GM19372 (cell line): ENCODE measurements around the gene TMEM187.

Source experiments
- ATAC-seq: cut with Tn5 transposase; IDR thresholded peaks from one replicate; pipeline ENCODE4 v1.9.1; 2021; ENCODE audit warnings: mild to moderate bottlenecking, low read depth, moderate library complexity; ENCODE audit not compliant: unreplicated experiment

The TMEM187 gene

GRCh38 chrX:153953892-153954557 lies 18.5 kb upstream of the TMEM187 start:
- ATAC-seq = no peak

- ATAC-seq = no peak
Observed at GRCh38 chrX:153954558-153955227, 17.9 kb upstream of the TMEM187 start.

- no peak for ATAC-seq
Observed at GRCh38 chrX:153955228-153955732, 17.3 kb upstream of the TMEM187 start.

GRCh38 chrX:153956044-153956907 lies 16.3 kb upstream of the TMEM187 start:
- ATAC-seq = no peak

GRCh38 chrX:153957224-153957623 lies 15.3 kb upstream of the TMEM187 start:
- ATAC-seq = no peak

GRCh38 chrX:153958605-153959004 lies 13.9 kb upstream of the TMEM187 start:
- ATAC-seq = no peak

GRCh38 chrX:153959649-153960048 lies 12.9 kb upstream of the TMEM187 start:
- no peak for ATAC-seq

- no peak for ATAC-seq
Observed at GRCh38 chrX:153960077-153960476, 12.5 kb upstream of the TMEM187 start.

GRCh38 chrX:153960786-153961185 lies 11.8 kb upstream of the TMEM187 start:
- ATAC-seq = no peak

- ATAC-seq = no peak
Observed at GRCh38 chrX:153961292-153961691, 11.3 kb upstream of the TMEM187 start.

GRCh38 chrX:153963546-153963945 lies 9.0 kb upstream of the TMEM187 start:
- no peak for ATAC-seq

GRCh38 chrX:153964105-153964504 lies 8.4 kb upstream of the TMEM187 start:
- ATAC-seq = no peak

GRCh38 chrX:153965406-153965805 lies 7.1 kb upstream of the TMEM187 start:
- no peak for ATAC-seq

- ATAC-seq = no peak
Observed at GRCh38 chrX:153966283-153966688, 6.3 kb upstream of the TMEM187 start.

GRCh38 chrX:153966841-153967535 lies 5.6 kb upstream of the TMEM187 start:
- no peak for ATAC-seq

GRCh38 chrX:153967536-153968224 lies 4.9 kb upstream of the TMEM187 start:
- ATAC-seq = no peak

GRCh38 chrX:153968255-153968654 lies 4.3 kb upstream of the TMEM187 start:
- no peak for ATAC-seq

- no peak for ATAC-seq
Observed at GRCh38 chrX:153968754-153969124, 3.8 kb upstream of the TMEM187 start.

- ATAC-seq = no peak
Observed at GRCh38 chrX:153969125-153969903, 3.2 kb upstream of the TMEM187 start.
